Erythroblast (primary cell): ENCODE results near the gene COBLL1.
"Not testable (repeated sequence)": the region's sequence is repeated elsewhere in the genome, so short reads cannot be mapped to it uniquely, and the experiment has no call there.

Source experiments
- GATA1 ChIP-seq: IDR thresholded peaks from 2 replicates; pipeline ENCODE4 v1.6.1; 2011; ENCODE audit warnings: low read depth, mild to moderate bottlenecking, control low read depth, low read length, moderate library complexity
- POLR2A ChIP-seq: IDR thresholded peaks from 2 replicates; pipeline ENCODE4 v1.6.1; 2011; ENCODE audit warnings: mild to moderate bottlenecking, low read length

- not testable (repeated sequence) for TF ChIP-seq POLR2A, GATA1
Measured at GRCh38 chr2:164859906-164860693, 18.5 kb upstream of the COBLL1 start.
